ENCODE results near the gene STARD9. TPM values are rescaled to one million over a fixed set of nuclear protein-coding genes. Genes with fewer than 3 reads are reported as not detected.
A peak's percentile ranks its signal among the peaks of the same experiment; 100 is the strongest.

Gene STARD9
- total and polyA plus RNA-seq, 9 of the 15 experiments (the other 6 are each of a cell fraction or from before 2014, with no cell fraction given): 0.45 to 6.0 (median 3.6) TPM

DNA sequence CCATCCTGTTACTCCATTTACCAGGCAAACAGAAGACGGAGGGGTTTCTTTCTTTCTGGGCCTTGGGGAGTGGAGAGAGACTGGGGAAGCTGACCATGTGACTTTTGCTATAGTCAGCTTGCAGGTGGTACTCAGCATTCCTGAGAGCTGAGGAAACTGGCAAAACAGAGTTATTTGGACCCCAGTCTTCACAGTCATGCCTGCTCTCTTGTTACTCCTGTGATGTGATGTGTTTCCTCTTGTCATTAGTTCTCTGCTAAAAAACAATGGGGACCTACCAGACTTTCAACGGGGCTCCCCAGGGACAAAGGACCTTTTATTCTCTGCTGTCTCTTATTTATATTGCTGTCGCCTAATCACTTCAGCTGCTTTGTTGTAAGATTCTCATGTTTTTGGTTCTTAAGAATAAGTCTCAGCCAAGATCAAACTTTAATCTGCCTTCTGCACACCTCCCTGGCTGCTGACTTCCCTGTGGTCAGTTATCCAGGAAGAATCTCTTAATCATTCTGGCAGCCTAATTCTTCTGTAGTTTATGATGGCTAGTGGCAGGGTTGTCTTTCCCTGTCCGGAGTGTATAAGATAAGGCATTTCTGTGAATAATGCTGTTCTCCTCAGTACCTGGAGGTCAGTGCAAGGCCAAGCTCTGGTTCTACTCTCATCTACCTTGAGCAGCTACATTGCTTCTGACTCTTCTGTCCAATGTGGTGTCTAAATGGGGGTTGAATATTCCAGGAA, 8.8 kb downstream of the STARD9 start (continued):
- TF ChIP-seq, protein P1, sequence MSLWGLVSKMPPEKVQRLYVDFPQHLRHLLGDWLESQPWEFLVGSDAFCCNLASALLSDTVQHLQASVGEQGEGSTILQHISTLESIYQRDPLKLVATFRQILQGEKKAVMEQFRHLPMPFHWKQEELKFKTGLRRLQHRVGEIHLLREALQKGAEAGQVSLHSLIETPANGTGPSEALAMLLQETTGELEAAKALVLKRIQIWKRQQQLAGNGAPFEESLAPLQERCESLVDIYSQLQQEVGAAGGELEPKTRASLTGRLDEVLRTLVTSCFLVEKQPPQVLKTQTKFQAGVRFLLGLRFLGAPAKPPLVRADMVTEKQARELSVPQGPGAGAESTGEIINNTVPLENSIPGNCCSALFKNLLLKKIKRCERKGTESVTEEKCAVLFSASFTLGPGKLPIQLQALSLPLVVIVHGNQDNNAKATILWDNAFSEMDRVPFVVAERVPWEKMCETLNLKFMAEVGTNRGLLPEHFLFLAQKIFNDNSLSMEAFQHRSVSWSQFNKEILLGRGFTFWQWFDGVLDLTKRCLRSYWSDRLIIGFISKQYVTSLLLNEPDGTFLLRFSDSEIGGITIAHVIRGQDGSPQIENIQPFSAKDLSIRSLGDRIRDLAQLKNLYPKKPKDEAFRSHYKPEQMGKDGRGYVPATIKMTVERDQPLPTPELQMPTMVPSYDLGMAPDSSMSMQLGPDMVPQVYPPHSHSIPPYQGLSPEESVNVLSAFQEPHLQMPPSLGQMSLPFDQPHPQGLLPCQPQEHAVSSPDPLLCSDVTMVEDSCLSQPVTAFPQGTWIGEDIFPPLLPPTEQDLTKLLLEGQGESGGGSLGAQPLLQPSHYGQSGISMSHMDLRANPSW (CRISPR knock-in tag; IDR thresholded peaks at IDR 0.05): no peak
- TF ChIP-seq KDM1A (IDR thresholded peaks at IDR 0.05) (peak; percentile 92 to 96), CTBP1 (IDR thresholded peaks at IDR 0.05; ENCODE audit: borderline replicate concordance) (peak; percentile 97), NFIC (IDR thresholded peaks at IDR 0.05) (peak; percentile 76), HDGF (IDR thresholded peaks at IDR 0.05) (no peak), SMARCB1 (IDR thresholded peaks at IDR 0.05; ENCODE audit: insufficient read length, low read depth) (no peak), ZNF707 (CRISPR knock-in tag; conservative IDR thresholded peaks at IDR 0.05) (no peak), STAT5A (IDR thresholded peaks at IDR 0.05; ENCODE audit: borderline replicate concordance, low read length) (peak; percentile 91), EZH2 (IDR thresholded peaks at IDR 0.05; ENCODE audit: borderline replicate concordance, low read depth, low read length) (no peak), KLF6 (CRISPR knock-in tag; IDR thresholded peaks at IDR 0.05; ENCODE audit: borderline replicate concordance) (no peak), SOX6 (IDR thresholded peaks at IDR 0.05) (peak; percentile 96), NCOA1 (IDR thresholded peaks at IDR 0.05; ENCODE audit: low read depth) (peak; percentile 83; the same call in 1 of the 2 replicates), ZNF79 (CRISPR knock-in tag; IDR thresholded peaks at IDR 0.05; ENCODE audit: low read depth) (no peak), POLR2H (tag; IDR thresholded peaks at IDR 0.05; ENCODE audit: low read depth) (no peak), DMBX1 (CRISPR knock-in tag; IDR thresholded peaks at IDR 0.05; ENCODE audit: borderline replicate concordance) (peak; percentile 29; the same call in 1 of the 2 replicates), KAT2B (IDR thresholded peaks at IDR 0.05; ENCODE audit: low read depth, low read length) (no peak), NR4A1 (CRISPR knock-in tag; IDR thresholded peaks at IDR 0.05) (no peak), NR4A1 (tag; IDR thresholded peaks at IDR 0.05) (no peak), ZNF184 (CRISPR knock-in tag; IDR thresholded peaks at IDR 0.05) (no peak), JUND (IDR thresholded peaks at IDR 0.05; ENCODE audit: borderline replicate concordance, low read depth, low read length) (peak; percentile 47; the same call in 1 of the 2 replicates), JUND (tag; IDR thresholded peaks at IDR 0.05; ENCODE audit: borderline replicate concordance, low read depth, low read length) (peak; percentile 67; the same call in 1 of the 3 replicates), NCOR1 (IDR thresholded peaks at IDR 0.05) (peak; percentile 92), PRPF4 (IDR thresholded peaks at IDR 0.05; ENCODE audit: insufficient read depth, low read depth, low read length, poor library complexity, severe bottlenecking) (no peak)
- TF ChIP-seq, protein P2, sequence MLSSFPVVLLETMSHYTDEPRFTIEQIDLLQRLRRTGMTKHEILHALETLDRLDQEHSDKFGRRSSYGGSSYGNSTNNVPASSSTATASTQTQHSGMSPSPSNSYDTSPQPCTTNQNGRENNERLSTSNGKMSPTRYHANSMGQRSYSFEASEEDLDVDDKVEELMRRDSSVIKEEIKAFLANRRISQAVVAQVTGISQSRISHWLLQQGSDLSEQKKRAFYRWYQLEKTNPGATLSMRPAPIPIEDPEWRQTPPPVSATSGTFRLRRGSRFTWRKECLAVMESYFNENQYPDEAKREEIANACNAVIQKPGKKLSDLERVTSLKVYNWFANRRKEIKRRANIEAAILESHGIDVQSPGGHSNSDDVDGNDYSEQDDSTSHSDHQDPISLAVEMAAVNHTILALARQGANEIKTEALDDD (IDR thresholded peaks at IDR 0.05): peak; percentile 49; the same call in 1 of the 2 replicates
